ENCODE measurements around the gene LETM1. TPM values are rescaled to one million over a fixed set of nuclear protein-coding genes. Genes with fewer than 3 reads are reported as not detected.
A peak's percentile ranks its signal among the peaks of the same experiment; 100 is the strongest.

Gene LETM1
- 10 to 100 TPM; 44.0 to 45.8 TPM for total RNA-seq

- DNase-seq, result peak; percentile 94
- H3K27me3 Mint-ChIP-seq, result no peaks in the 10 kb centered on the region
- H3K36me3 Mint-ChIP-seq, result peaks cover 10% of the 10 kb centered on the region
- peak within 1 kb of the TSS; percentile 78 for H3K27ac Mint-ChIP-seq
- H3K4me3 Mint-ChIP-seq, result peak within 1 kb of the TSS; percentile 85
- ATAC-seq (ENCODE audit: low read depth), result peak; percentile 96
- H3K9me3 Mint-ChIP-seq, result no peaks in the 10 kb centered on the region
- POLR2A ChIA-PET, result interaction anchor here (0.8 to 4.6 kb wide), 10 partner anchors 11 to 612 kb away, joined by 3 to 49 read pairs (median 4); partner anchors contain the start of genes NSD2, RNF4, SLBP and TACC3
- H3K4me1 Mint-ChIP-seq, result peaks cover 28% of the 10 kb centered on the region
These were observed at the start of gene LETM1 for GRCh38 chr4:1856071-1856942. Gene LETM1, minus strand, starts transcription at chr4:1856156. Its CDS starts 206 bp downstream, at chr4:1855950.

DNA sequence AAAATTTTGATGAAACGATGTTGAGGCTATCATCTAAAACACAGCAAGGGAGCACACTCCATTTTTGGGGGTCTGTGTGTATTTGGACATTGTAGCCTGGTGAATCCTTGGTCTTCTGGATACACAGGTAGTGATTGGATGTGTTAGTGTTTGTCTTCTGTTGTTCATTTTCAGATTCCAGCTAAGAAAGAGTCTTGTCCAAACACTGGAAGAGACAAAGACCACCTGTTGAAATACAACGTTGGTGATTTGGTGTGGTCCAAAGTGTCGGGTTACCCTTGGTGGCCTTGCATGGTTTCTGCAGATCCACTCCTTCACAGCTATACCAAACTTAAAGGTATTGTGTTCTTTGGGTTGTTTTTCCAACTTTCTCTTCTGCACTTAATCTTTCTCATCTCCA is 48.1 kb upstream of the LETM1 start:
- Mint-ChIP-seq H3K27me3 (no peaks in the 10 kb centered on the region), H3K4me3 (no peak overlapping the region), H3K9me3 (no peaks in the 10 kb centered on the region), H3K36me3 (peaks cover 40% of the 10 kb centered on the region), H3K27ac (no peak overlapping the region), H3K4me1 (peaks cover 51% of the 10 kb centered on the region)
- ATAC-seq (ENCODE audit: low read depth), result no peak
- POLR2A ChIA-PET, result no interaction called here
- DNase-seq, result no peak

DNA sequence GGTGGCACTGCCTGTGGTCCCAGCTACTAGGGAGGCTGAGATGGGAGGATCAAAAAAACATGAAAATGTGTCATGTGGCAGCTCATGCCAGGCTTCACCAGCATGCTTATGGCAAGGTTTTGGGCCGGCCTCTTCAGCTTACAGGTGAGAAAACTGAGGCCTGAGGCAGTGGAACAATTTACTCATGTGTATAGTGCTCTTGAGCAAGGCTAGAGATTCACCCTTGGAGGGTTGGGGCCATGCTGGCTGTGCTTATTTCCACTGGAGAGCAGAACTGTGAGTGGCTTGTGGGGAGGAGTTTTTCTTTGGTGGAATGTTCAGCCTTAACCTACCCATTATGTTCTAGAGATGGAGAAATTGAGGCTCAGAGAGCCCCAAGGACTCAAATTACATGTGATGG is 47.1 kb upstream of the LETM1 start:
- no peak for ATAC-seq (ENCODE audit: low read depth)
- no peak overlapping the region for H3K27ac Mint-ChIP-seq
- H3K4me1 Mint-ChIP-seq, result peaks cover 51% of the 10 kb centered on the region
- peaks cover 38% of the 10 kb centered on the region for H3K36me3 Mint-ChIP-seq
- H3K4me3 Mint-ChIP-seq, result no peak overlapping the region
- POLR2A ChIA-PET, result no interaction called here
- no peak for DNase-seq
- H3K9me3 Mint-ChIP-seq, result no peaks in the 10 kb centered on the region
- H3K27me3 Mint-ChIP-seq, result no peaks in the 10 kb centered on the region

- H3K27ac Mint-ChIP-seq, result no peak overlapping the region
- POLR2A ChIA-PET, result no interaction called here
- no peaks in the 10 kb centered on the region for H3K27me3 Mint-ChIP-seq
- no peak overlapping the region for H3K4me3 Mint-ChIP-seq
- DNase-seq (no peak), ATAC-seq (ENCODE audit: low read depth) (no peak)
- H3K9me3 Mint-ChIP-seq, result no peaks in the 10 kb centered on the region
- H3K4me1 Mint-ChIP-seq, result peaks cover 50% of the 10 kb centered on the region
- H3K36me3 Mint-ChIP-seq, result peaks cover 38% of the 10 kb centered on the region
These were observed 46.3 kb upstream of the LETM1 start for GRCh38 chr4:1902243-1902642.

DNA sequence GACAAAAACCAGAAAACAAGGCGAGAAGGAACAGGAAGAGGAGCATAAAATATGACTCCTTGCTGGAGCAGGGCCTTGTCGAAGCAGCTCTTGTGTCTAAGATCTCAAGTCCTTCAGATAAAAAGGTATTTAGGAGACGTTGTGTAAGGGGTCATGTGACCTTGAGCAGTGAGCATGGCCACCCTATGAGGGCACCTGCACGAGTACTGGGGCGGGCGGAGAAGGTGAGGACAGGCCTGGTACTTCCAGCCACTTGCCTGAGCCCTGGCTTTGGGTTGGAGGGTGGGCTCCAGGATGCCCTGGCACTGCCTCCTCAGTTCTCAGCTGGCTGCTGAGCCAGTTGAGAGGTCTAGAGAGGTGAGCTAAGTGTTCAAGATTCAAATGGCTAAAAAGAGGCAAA is 45.2 kb upstream of the LETM1 start:
- Mint-ChIP-seq H3K36me3 (peaks cover 35% of the 10 kb centered on the region), H3K4me3 (no peak overlapping the region), H3K4me1 (peaks cover 47% of the 10 kb centered on the region), H3K27me3 (no peaks in the 10 kb centered on the region), H3K9me3 (no peaks in the 10 kb centered on the region), H3K27ac (no peak overlapping the region)
- ATAC-seq (ENCODE audit: low read depth) (no peak), DNase-seq (no peak)
- POLR2A ChIA-PET, result no interaction called here

- Mint-ChIP-seq H3K4me3 (no peak overlapping the region), H3K36me3 (peaks cover 32% of the 10 kb centered on the region), H3K4me1 (peaks cover 47% of the 10 kb centered on the region), H3K27ac (no peak overlapping the region), H3K9me3 (no peaks in the 10 kb centered on the region), H3K27me3 (no peaks in the 10 kb centered on the region)
- POLR2A ChIA-PET, result interaction anchor here (0.6 to 2.3 kb wide), 3 partner anchors 24 to 47 kb away, joined by 3 to 8 read pairs (median 4); partner anchors contain the start of gene LETM1
- DNase-seq (no peak), ATAC-seq (ENCODE audit: low read depth) (no peak)
These were observed 44.7 kb upstream of the LETM1 start for GRCh38 chr4:1900624-1901023.

- H3K36me3 Mint-ChIP-seq, result peaks cover 28% of the 10 kb centered on the region
- no peaks in the 10 kb centered on the region for H3K9me3 Mint-ChIP-seq
- no peak overlapping the region for H3K4me3 Mint-ChIP-seq
- peaks cover 45% of the 10 kb centered on the region for H3K4me1 Mint-ChIP-seq
- no peak overlapping the region for H3K27ac Mint-ChIP-seq
- DNase-seq (no peak), ATAC-seq (ENCODE audit: low read depth) (no peak)
- POLR2A ChIA-PET, result interaction anchor here (0.6 to 2.3 kb wide), 5 partner anchors 8 to 47 kb away, joined by 3 to 9 read pairs (median 4); partner anchors contain the start of genes LETM1 and NSD2
- no peaks in the 10 kb centered on the region for H3K27me3 Mint-ChIP-seq
These were observed 44.1 kb upstream of the LETM1 start for GRCh38 chr4:1900087-1900433.

- H3K4me3 Mint-ChIP-seq, result peak overlapping the region; percentile 64
- no peaks in the 10 kb centered on the region for H3K27me3 Mint-ChIP-seq
- H3K27ac Mint-ChIP-seq, result peak overlapping the region; percentile 87
- no peaks in the 10 kb centered on the region for H3K9me3 Mint-ChIP-seq
- peaks cover 43% of the 10 kb centered on the region for H3K4me1 Mint-ChIP-seq
- peaks cover 25% of the 10 kb centered on the region for H3K36me3 Mint-ChIP-seq
- ATAC-seq (ENCODE audit: low read depth) (peak; percentile 88), DNase-seq (peak; percentile 75)
- POLR2A ChIA-PET, result interaction anchor here (0.8 to 2.3 kb wide), 4 partner anchors 9 to 46 kb away, joined by 3 to 9 read pairs (median 6); partner anchors contain the start of genes LETM1 and NSD2
These were observed 43.5 kb upstream of the LETM1 start for GRCh38 chr4:1899149-1900086.

GRCh38 chr4:1898681-1899080 is 42.7 kb upstream of the LETM1 start:
- peak overlapping the region; percentile 64 for H3K4me3 Mint-ChIP-seq
- peak; percentile 2 for ATAC-seq (ENCODE audit: low read depth)
- H3K4me1 Mint-ChIP-seq, result peaks cover 43% of the 10 kb centered on the region
- H3K27me3 Mint-ChIP-seq, result no peaks in the 10 kb centered on the region
- H3K9me3 Mint-ChIP-seq, result no peaks in the 10 kb centered on the region
- no peak for DNase-seq
- POLR2A ChIA-PET, result interaction anchor here (1.7 to 2.3 kb wide), 2 partner anchors 28 to 42 kb away, joined by 8 to 9 read pairs; partner anchors contain the start of genes LETM1 and NSD2
- peak overlapping the region; percentile 87 for H3K27ac Mint-ChIP-seq
- peaks cover 25% of the 10 kb centered on the region for H3K36me3 Mint-ChIP-seq

GRCh38 chr4:1898007-1898406 is 42.1 kb upstream of the LETM1 start:
- H3K9me3 Mint-ChIP-seq, result no peaks in the 10 kb centered on the region
- POLR2A ChIA-PET, result interaction anchor here (0.6 kb wide), 1 partner anchor 156 kb away, joined by 4 read pairs; no protein-coding TSS in a partner anchor
- peaks cover 39% of the 10 kb centered on the region for H3K4me1 Mint-ChIP-seq

GRCh38 chr4:1896658-1896991 is 40.7 kb upstream of the LETM1 start:
- no peak overlapping the region for H3K27ac Mint-ChIP-seq
- H3K4me1 Mint-ChIP-seq, result peaks cover 39% of the 10 kb centered on the region
- H3K4me3 Mint-ChIP-seq, result no peak overlapping the region
- ATAC-seq (ENCODE audit: low read depth), result no peak
- H3K9me3 Mint-ChIP-seq, result no peaks in the 10 kb centered on the region
- H3K27me3 Mint-ChIP-seq, result no peaks in the 10 kb centered on the region
- POLR2A ChIA-PET, result no interaction called here
- DNase-seq, result no peak
- peaks cover 31% of the 10 kb centered on the region for H3K36me3 Mint-ChIP-seq

More at GRCh38 chr4:1898007-1898406, 42.1 kb upstream of the LETM1 start:
- Mint-ChIP-seq H3K27me3 (no peaks in the 10 kb centered on the region), H3K36me3 (peaks cover 22% of the 10 kb centered on the region), H3K27ac (no peak overlapping the region), H3K4me3 (no peak overlapping the region)
- ATAC-seq (ENCODE audit: low read depth), result no peak
- DNase-seq, result no peak

- no peaks in the 10 kb centered on the region for H3K27me3 Mint-ChIP-seq
- peaks cover 29% of the 10 kb centered on the region for H3K36me3 Mint-ChIP-seq
- H3K27ac Mint-ChIP-seq, result no peak overlapping the region
- POLR2A ChIA-PET, result no interaction called here
- DNase-seq, result no peak
- no peak overlapping the region for H3K4me3 Mint-ChIP-seq
- no peaks in the 10 kb centered on the region for H3K9me3 Mint-ChIP-seq
- no peak for ATAC-seq (ENCODE audit: low read depth)
- peaks cover 38% of the 10 kb centered on the region for H3K4me1 Mint-ChIP-seq
These were observed 40.2 kb upstream of the LETM1 start for GRCh38 chr4:1895971-1896657.

All from activated naive CD8-positive, alpha-beta T cell treated with anti-CD3 and anti-CD28 coated beads, Interleukin-2, amount 10 ng/mL, durations not matched to agents 7 days and 5 days (primary cell).